HG03469 (cell line): ENCODE measurements around the gene NUP210.
A peak's percentile ranks its signal among the peaks of the same experiment; 100 is the strongest.
"Not testable (repeated sequence)": the region's sequence is repeated elsewhere in the genome, so short reads cannot be mapped to it uniquely, and the experiment has no call there.

Source experiments
- ATAC-seq: cut with Tn5 transposase; IDR thresholded peaks from one replicate; pipeline ENCODE4 v1.9.1; 2021; ENCODE audit warnings: mild to moderate bottlenecking, moderate library complexity, moderate number of reproducible peaks; ENCODE audit not compliant: unreplicated experiment

The NUP210 gene

GRCh38 chr3:13420045-13420830 is at the start of gene NUP210:
Gene NUP210, minus strand, starts transcription at chr3:13420322. Its CDS starts 96 bp downstream, at chr3:13420226.
- peak; percentile 25 for ATAC-seq

GRCh38 chr3:13466781-13467180 is 46.7 kb upstream of the NUP210 start:
- ATAC-seq: no peak

GRCh38 chr3:13465236-13465873 is 45.2 kb upstream of the NUP210 start:
- ATAC-seq: no peak

GRCh38 chr3:13463618-13464400 is 43.7 kb upstream of the NUP210 start:
- no peak for ATAC-seq

- ATAC-seq: no peak
Measured at GRCh38 chr3:13462822-13463221, 42.7 kb upstream of the NUP210 start.

GRCh38 chr3:13462125-13462629 is 42.1 kb upstream of the NUP210 start:
- no peak for ATAC-seq

GRCh38 chr3:13461169-13462124 is 41.3 kb upstream of the NUP210 start:
- no peak for ATAC-seq

GRCh38 chr3:13460341-13460736 is 40.2 kb upstream of the NUP210 start:
- no peak for ATAC-seq

- ATAC-seq: no peak
Measured at GRCh38 chr3:13459605-13460340, 39.7 kb upstream of the NUP210 start.

- no peak for ATAC-seq
Measured at GRCh38 chr3:13457593-13457992, 37.5 kb upstream of the NUP210 start.

GRCh38 chr3:13455644-13456043 is 35.5 kb upstream of the NUP210 start:
- no peak for ATAC-seq

GRCh38 chr3:13452490-13453335 is 32.6 kb upstream of the NUP210 start:
- no peak for ATAC-seq

GRCh38 chr3:13451301-13451673 is 31.2 kb upstream of the NUP210 start:
- no peak for ATAC-seq

- ATAC-seq: not testable (repeated sequence)
Measured at GRCh38 chr3:13442882-13443281, 22.8 kb upstream of the NUP210 start.

- no peak for ATAC-seq
Measured at GRCh38 chr3:13440204-13440817, 20.2 kb upstream of the NUP210 start.

GRCh38 chr3:13436213-13436612 is 16.1 kb upstream of the NUP210 start:
- not testable (repeated sequence) for ATAC-seq

GRCh38 chr3:13433912-13434311 is 13.8 kb upstream of the NUP210 start:
- no peak for ATAC-seq

- ATAC-seq: no peak
Measured at GRCh38 chr3:13432093-13432492, 12.0 kb upstream of the NUP210 start.
